Hematopoietic multipotent progenitor cell treated with erythropoietin and hydrocortisone succinate and interleukin-3 and kit ligand, for 6 days (in vitro differentiated cells): ENCODE measurements around the gene SMIM21.

Experiments used
- DNase-seq: peaks from one replicate; pipeline ENCODE4 v3.0.0-alpha.2; 2015

SMIM21 gene

DNA sequence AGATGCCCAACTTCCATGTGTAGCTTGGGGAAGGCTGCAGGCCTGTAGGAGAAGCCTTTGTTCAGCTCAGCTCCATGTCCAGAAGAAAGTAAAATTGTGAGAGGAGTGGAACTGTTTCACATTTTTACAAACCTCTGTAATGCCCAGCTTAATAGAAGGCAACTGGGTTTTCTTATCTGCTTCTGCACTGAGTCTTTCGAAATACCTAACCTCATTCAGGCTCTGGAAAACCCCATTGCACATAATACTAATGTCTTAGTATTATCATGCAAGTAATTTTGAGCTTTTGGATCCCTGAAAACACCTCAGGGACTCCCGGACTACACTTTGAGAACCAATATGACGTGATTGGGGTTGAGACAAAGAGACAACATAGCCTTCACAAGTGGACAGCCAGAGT lies 5.8 kb downstream of the SMIM21 start:
- peak; percentile 4 for DNase-seq

DNA sequence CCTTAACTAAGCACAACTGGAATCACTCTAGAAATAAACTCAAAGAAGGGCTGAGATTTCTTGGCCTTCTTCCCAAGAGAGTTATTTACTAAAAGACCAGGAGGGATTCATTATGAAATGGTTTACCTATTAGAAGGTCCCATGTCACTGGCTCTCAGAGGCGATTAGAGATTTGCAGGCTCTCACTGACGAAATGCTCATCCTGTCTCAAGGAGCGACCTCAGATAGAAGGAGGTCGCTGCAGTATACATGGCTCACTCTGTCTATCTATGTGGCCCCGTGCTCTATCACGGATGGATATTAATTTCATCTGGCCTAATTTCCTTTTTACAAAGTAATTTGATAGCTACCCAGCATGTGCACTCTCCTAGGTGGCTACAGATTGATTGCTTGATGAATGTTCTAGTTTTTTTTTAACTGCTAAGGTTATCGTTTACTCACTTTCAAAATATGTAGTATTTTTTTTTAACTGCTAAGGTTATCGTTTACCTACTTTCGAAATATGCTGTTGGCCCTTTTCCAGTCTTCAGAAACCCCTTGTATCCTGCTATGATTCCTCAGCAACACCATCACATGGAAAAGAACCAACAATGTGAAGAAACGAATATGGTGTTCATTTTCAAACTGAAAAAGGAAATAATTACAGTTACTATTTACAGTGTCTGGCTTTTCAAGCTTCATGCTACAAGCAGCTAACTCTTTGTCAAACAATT lies 9.1 kb downstream of the SMIM21 start:
- no peak for DNase-seq

- no peak for DNase-seq
Measured at GRCh38 chr18:75410611-75411010, 16.9 kb downstream of the SMIM21 start.

DNA sequence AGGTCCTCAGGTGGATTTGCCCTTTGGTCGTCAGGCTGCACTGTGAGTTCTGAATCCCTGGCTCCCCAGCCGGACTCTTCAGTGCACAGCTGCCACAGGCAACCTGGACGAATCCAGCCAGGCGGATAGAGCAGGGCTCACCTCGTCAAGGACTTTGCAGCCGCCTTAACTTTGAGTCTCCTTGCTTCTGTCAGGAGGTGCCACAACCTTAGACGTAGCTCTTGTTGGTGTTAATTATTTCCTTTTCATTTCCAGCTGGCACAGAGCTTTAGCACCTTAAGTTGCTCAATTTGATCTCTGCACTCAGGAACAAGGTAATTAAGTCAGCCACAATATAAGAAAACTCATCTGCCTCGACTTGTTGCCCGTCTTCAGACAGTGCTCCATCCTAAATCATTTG lies 17.7 kb downstream of the SMIM21 start:
- DNase-seq = no peak

DNA sequence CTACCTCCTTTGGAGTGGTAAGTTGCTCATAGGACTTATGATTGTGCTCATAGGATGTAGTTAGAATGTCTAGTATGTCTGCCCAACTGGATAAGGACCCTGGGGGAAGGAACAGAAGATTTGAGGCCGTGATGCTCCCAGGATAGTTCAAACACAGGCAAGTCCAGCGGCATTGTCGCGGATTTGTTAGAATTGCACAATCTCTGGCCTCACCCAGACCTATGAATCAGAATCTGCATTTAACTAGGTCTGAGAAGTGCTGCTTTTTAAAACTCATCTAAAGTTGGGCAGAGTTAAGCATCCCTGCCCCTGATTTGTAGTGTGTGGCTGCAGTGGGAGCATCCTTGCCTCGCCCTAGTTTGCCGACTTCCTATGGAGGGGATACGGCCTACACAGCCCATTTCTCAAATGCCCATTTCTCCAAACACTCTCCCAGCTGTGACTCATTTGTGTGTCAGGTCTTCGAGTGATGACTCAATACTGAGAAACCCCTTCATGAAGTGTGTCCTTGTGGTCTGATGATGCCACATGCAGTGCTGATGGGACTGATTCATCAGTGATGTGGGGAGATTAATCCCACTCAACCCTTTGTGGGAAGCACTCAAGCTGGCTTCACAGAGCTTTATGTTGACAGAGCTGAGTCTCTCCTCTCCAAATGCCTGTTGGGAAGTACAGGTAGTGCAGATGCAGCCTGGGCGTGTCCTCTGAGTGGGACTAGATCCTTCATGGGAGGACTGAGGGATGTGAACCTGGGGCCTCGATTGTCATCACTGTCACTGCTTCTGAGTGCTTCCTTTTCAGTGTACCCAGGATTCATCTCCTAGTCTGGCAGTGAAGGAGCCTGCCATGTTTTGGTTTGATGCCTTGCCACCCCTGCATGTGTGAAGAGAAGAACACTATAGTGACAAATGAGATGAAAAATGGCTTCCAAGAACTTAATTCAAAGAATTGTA lies 18.7 kb downstream of the SMIM21 start:
- DNase-seq = no peak

DNA sequence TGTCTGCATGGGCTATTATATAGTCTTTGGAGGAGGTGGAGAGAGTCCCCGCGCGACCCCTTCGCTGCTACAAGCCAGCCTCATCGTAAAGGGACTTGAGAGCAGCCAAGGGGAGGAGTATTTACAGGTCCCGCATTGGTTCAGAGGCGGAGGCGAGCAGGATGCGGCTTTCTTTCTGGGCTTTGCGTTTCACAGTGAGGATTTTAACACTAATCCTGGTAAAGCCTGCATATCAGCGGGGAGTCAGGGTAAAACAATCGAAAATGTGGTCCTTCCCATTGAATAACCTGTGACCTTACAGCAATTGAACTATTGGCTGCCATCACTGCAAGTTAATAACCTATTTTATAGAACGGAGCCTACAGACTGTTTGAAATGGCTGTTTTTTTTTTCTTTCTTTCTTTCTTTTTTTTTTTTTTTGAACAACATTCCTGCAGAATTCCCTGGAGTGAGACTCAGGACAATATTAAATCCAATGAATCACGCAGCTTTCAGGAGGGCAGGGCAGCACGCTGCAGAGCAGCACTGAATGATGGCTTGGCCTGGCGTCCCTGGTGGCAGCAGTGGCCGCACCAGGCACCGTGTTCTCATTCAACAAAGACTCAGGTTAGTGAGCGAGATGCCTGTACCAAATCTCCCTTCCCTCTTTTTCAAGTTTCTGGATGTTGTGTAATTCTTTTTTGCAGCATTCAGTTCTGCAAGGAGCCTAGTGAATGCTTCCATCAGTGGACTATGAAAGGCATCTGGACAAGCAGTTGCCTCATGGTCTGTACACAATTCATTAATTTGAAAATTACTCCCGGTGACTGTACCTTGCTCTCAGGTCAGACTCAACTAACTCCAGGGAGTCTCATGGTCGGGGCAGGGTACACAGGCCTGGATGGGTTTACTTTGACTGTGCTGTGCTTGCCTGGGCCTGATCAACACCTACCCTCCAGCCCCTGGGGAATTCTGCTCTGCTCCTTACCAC lies 19.8 kb downstream of the SMIM21 start:
- DNase-seq = no peak

DNA sequence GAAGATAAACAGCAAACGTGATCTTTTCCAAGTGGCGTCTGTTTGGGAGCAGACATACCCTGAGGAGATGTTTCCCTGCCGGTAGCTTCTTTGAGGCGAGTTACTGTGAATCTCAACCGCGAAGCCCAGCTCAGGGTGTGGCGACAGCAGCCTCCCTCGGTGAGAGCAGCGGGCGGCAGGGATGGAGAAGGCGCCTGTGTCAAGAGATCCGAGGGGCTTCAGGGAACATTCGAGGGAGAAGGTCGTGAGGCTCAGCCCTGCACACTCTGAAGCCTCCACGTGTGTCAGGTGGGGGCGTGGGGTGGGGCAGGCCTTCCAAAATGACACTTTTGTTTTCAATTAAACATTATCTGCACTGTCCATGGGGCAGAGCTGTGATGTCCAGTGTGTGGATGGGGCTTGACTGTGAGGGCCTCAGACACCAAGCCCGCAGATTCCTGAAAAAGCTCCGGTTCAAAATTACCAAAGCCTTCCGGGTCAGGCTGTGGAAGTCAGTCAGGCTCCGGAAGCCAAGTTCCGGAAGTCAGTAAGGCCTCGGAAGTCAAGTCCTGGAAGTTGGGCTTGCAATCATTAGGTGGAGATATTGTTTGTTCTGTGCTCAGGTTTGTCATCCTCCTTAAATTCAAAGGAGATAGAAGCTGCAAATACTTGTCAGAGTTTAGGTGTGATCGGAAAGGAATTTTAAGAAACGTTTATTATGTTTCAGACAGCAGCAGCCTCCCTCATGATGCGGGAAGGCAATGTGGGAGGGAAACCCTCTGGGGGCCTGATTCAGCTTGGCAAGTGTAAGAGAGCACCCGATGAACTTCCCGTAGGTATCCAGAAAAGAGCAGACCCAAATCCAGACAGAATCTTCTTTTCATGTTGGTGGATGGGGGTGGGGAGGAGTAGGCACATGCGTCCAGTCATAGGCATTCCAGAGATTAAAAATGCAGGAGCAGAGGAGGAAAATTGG lies 20.7 kb downstream of the SMIM21 start:
- no peak for DNase-seq

DNA sequence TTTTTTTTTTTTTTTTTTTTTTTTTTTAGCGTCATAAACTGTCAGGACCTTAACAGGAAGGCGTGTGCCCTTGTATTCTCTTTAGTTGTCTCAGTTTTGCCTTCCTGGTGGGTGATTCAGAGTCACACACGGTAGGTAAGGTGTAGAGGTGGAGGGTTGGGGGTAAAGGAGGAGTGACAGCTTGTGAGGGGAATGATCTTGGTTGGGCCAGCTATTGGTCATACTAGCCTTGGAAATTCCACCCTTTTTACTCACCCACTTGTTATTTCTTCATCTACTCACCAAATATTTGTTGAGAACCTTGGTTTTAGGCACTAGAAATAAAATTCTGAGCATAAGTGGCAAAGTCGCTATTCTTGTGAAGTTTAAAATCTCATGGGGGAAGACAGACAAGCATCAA lies 22.2 kb downstream of the SMIM21 start:
- no peak for DNase-seq

GRCh38 chr18:75400366-75400765 lies 27.1 kb downstream of the SMIM21 start:
- no peak for DNase-seq

- DNase-seq = no peak
Measured at GRCh38 chr18:75395137-75395536, 32.4 kb downstream of the SMIM21 start.

DNA sequence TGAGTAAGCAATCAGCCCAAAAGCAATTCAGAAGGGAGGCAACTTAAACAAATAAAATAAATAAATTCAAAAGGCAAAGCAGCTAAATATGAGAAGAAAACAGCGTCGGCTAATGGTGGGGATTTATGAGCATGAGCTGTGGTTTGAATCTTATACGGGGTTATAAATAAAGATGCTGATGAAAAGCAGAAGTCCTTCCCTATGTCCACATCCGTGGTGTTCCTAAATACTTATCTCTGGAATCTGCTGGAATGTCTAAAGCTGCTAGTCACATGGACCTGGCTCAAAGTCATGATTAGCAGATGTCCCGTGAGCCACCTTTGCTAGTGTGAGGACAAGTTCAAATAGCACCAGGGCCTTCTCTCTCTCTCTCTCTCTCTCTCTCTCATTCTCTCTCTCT lies 33.8 kb downstream of the SMIM21 start:
- DNase-seq = no peak

DNA sequence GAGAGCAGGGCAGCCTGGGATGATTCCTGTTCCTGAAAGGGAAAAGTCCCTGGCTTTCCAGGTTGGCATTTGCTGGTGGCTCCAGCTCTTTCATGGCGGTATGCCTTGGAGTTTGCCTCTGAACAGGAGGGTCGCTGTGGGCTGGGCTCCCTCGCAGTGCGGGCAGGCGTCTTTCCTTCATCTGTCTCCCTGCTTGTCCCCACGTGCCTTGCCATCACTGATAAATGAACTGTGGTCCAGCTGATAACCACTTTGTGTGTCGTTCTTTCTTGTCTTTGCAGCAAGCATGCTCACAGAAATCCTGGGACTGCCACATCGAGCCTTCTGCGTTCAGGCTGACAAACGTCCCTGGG lies 35.3 kb downstream of the SMIM21 start:
- no peak for DNase-seq

DNA sequence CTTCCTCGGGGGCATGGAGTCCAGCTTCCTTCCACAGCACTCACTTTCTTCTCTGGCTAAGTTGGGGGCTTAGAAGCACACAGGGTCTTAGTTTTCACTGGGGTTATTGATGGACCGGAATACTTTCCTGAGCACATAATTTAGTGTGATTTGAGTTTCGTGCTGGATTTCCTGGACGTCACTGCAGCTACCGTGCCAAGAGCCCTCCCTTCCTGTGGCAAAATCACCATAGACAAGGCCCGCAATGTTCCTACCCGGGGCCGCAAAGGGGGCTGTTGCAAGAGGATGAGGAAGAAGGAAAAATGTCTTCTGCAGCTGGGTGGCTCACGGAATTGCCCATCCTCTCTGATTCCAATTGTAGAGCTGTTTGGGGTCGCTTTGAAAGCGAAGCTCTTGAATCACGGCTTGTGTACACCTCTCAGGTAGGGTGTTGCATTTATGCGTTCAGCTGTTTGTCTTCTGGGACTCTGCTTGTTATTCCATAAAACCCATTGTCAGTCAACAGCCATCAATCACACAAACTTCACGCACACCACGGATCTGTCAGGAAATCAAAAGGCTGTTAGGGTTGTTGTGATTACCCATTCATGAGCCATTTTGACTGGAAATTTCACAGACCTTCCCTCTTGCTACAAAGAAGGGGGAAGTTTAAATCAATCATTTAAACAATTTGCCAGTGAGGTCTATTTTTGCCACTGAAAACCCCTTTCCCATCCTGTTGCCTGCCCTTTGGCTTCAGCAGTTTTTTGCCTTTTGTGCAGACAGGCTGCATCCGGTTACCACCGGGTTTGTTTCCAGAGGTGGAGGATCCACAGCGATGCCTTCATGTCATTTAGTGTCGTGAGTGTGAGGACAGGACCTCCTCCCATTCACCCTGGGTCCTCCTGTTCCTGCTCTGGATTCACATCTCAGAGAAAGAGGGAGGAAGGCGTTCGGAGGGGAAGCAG lies 36.0 kb downstream of the SMIM21 start:
- DNase-seq = no peak

- no peak for DNase-seq
Measured at GRCh38 chr18:75390854-75391253, 36.6 kb downstream of the SMIM21 start.

GRCh38 chr18:75384144-75384543 lies 43.4 kb downstream of the SMIM21 start:
- no peak for DNase-seq

GRCh38 chr18:75378376-75379315 lies 48.9 kb downstream of the SMIM21 start:
- no peak for DNase-seq

DNA sequence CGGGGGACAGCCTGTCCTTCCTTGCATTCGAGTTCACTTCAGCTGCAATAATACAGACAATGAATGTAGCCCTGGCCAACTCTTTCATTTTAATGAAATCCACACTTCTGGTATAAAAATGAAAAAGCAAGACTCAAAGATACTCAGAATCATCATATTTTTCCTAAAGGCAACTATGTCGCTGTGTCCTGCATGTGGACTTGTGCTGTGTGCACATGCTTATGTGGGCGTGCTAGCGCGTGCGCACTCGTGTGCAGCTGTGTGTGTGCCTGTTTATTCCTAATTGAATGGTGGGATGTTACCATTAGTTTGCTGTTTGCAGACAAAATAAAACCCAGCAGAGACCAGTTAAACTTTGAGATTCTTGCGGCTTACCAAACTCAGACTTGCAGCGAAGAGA lies 49.6 kb downstream of the SMIM21 start:
- DNase-seq = no peak

DNA sequence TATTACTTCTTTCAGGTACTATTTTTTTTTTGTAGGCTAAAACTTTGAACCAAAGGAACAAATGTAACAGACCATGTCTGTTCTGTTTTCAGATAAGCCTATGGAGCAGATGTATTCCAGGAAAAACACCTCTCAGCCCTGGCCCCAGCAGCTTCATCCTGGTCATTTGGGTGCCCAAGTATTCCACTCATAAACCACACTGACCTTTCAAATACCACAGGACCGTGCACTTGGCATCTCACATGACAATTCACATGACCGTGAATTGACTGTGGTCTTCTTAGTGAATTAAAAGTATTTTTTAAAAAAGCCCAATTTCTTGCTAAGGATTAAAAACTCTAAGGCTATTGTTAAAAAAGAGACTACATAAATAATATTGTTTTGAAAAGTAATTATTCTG lies 50.2 kb downstream of the SMIM21 start:
- no peak for DNase-seq

GRCh38 chr18:75376004-75376403 lies 51.5 kb downstream of the SMIM21 start:
- no peak for DNase-seq

- no peak for DNase-seq
Measured at GRCh38 chr18:75375341-75375740, 52.2 kb downstream of the SMIM21 start.
